WTC11 (cell line): ENCODE data around the gene ZBED5. TPM values are rescaled to one million over a fixed set of nuclear protein-coding genes. Genes with fewer than 3 reads are reported as not detected.

Source experiments
- ATAC-seq: fragments of 200-7000 bp; cut with Tn5 transposase; 2 replicates; pipeline ENCODE4 v1.10.0; 2021; ENCODE audit warnings: mild to moderate bottlenecking, moderate library complexity
- CTCF ChIA-PET: fragments of 300-600 bp; sonication (Branson Sonifier 250); formaldehyde crosslinking; loops from one replicate; lab custom pipeline; 2021; ENCODE audit warnings: antibody characterized with exemption; lab: Charles Lee
- POLR2A ChIA-PET: fragments of 350-600 bp; sonication (Branson Sonifier 250); formaldehyde crosslinking; loops from one replicate; lab custom pipeline; 2021; ENCODE audit warnings: antibody characterized with exemption; lab: Charles Lee
- DNase-seq: peaks from one replicate; pipeline ENCODE4 v3.0.0; 2021; ENCODE audit warnings: low spot score
- H3K27ac Mint-ChIP-seq: 2 replicates; pipeline ENCODE4 v1.8.0; 2021; ENCODE audit warnings: mixed read lengths
- H3K27me3 Mint-ChIP-seq: 2 replicates; pipeline ENCODE4 v1.8.0; 2021; ENCODE audit warnings: low read depth, mild to moderate bottlenecking, moderate library complexity, mixed read lengths
- H3K36me3 Mint-ChIP-seq: 2 replicates; pipeline ENCODE4 v1.8.0; 2021; ENCODE audit warnings: mixed read lengths
- H3K4me1 Mint-ChIP-seq: 2 replicates; pipeline ENCODE4 v1.8.0; 2022; ENCODE audit warnings: mixed read lengths
- H3K4me3 Mint-ChIP-seq: 2 replicates; pipeline ENCODE4 v1.8.0; 2021; ENCODE audit warnings: mild to moderate bottlenecking, moderate library complexity, mixed read lengths
- H3K9me3 Mint-ChIP-seq: 2 replicates; pipeline ENCODE4 v1.8.0; 2021; ENCODE audit warnings: mixed read lengths
- ATF1 ChIP-seq: sonication (generic); formaldehyde crosslinking; IDR thresholded peaks from 2 replicates; pipeline ENCODE4 v1.8.1; 2023; ENCODE audit warnings: mild to moderate bottlenecking, moderate library complexity, missing genetic modification reagents
- ATF3 ChIP-seq: sonication (generic); formaldehyde crosslinking; conservative IDR thresholded peaks from 2 replicates; pipeline ENCODE4 v1.8.1; 2022; ENCODE audit warnings: mild to moderate bottlenecking, missing genetic modification reagents
- CREB1 ChIP-seq: sonication (generic); formaldehyde crosslinking; IDR thresholded peaks from 2 replicates; pipeline ENCODE4 v1.8.0; 2023; ENCODE audit warnings: mild to moderate bottlenecking, missing genetic modification reagents
- E2F4 ChIP-seq: sonication (generic); formaldehyde crosslinking; IDR thresholded peaks from 2 replicates; pipeline ENCODE4 v1.8.1; 2022; ENCODE audit warnings: low read depth, mild to moderate bottlenecking, moderate library complexity, missing genetic modification reagents, borderline replicate concordance
- ERG ChIP-seq: fragments of 250-450 bp; sonication (Bioruptor Pico); IDR thresholded peaks from 2 replicates; pipeline ENCODE4 v1.8.0; 2021; ENCODE audit warnings: mild to moderate bottlenecking
- ETV6 ChIP-seq: sonication (generic); formaldehyde crosslinking; IDR thresholded peaks from 2 replicates; pipeline ENCODE4 v1.8.1; 2022; ENCODE audit warnings: mild to moderate bottlenecking, missing genetic modification reagents
- HMGA2 ChIP-seq: fragments of 250-450 bp; sonication (Bioruptor Pico); IDR thresholded peaks from 2 replicates; pipeline ENCODE4 v1.4.0; 2021; ENCODE audit warnings: mild to moderate bottlenecking, moderate library complexity
- IRF1 ChIP-seq: sonication (generic); formaldehyde crosslinking; IDR thresholded peaks from 2 replicates; pipeline ENCODE4 v1.8.0; 2023; ENCODE audit warnings: missing genetic modification reagents
- NFE2L1 ChIP-seq: sonication (generic); formaldehyde crosslinking; IDR thresholded peaks from 2 replicates; pipeline ENCODE4 v1.8.1; 2023; ENCODE audit warnings: missing genetic modification reagents
- RELA ChIP-seq: sonication (generic); formaldehyde crosslinking; IDR thresholded peaks from 2 replicates; pipeline ENCODE4 v1.8.1; 2022; ENCODE audit warnings: missing genetic modification reagents, mild to moderate bottlenecking, borderline replicate concordance
- STAT6 ChIP-seq: sonication (generic); formaldehyde crosslinking; conservative IDR thresholded peaks from 2 replicates; pipeline ENCODE4 v1.8.1; 2023; ENCODE audit warnings: mild to moderate bottlenecking, low read depth, missing genetic modification reagents, moderate library complexity
- TP53 ChIP-seq: sonication (generic); formaldehyde crosslinking; IDR thresholded peaks from 2 replicates; pipeline ENCODE4 v1.8.1; 2023; ENCODE audit warnings: mild to moderate bottlenecking, missing genetic modification reagents
- ZBTB21 ChIP-seq: sonication (generic); formaldehyde crosslinking; IDR thresholded peaks from 2 replicates; pipeline ENCODE4 v1.8.1; 2023; ENCODE audit warnings: mild to moderate bottlenecking, missing genetic modification reagents, borderline replicate concordance
- ZBTB43 ChIP-seq: sonication (generic); formaldehyde crosslinking; IDR thresholded peaks from 2 replicates; pipeline ENCODE4 v1.8.1; 2023; ENCODE audit warnings: mild to moderate bottlenecking, missing genetic modification reagents
- ZNF121 ChIP-seq: sonication (generic); formaldehyde crosslinking; IDR thresholded peaks from 2 replicates; pipeline ENCODE4 v1.8.0; 2023; ENCODE audit warnings: missing genetic modification reagents
- ZNF138 ChIP-seq: sonication (generic); formaldehyde crosslinking; conservative IDR thresholded peaks from 2 replicates; pipeline ENCODE4 v1.8.1; 2022; ENCODE audit warnings: mild to moderate bottlenecking, moderate library complexity, missing genetic modification reagents
- ZNF219 ChIP-seq: sonication (generic); formaldehyde crosslinking; IDR thresholded peaks from 2 replicates; pipeline ENCODE4 v1.8.0; 2023; ENCODE audit warnings: missing genetic modification reagents, mild to moderate bottlenecking, borderline replicate concordance
- ZNF263 ChIP-seq: sonication (generic); formaldehyde crosslinking; IDR thresholded peaks from 2 replicates; pipeline ENCODE4 v1.8.1; 2022; ENCODE audit warnings: low read depth, mild to moderate bottlenecking, moderate library complexity, missing genetic modification reagents
- ZNF281 ChIP-seq: sonication (generic); formaldehyde crosslinking; IDR thresholded peaks from 2 replicates; pipeline ENCODE4 v1.8.0; 2023; ENCODE audit warnings: mild to moderate bottlenecking, missing genetic modification reagents
- ZNF532 ChIP-seq: fragments of 250-450 bp; sonication (Bioruptor Pico); IDR thresholded peaks from 2 replicates; pipeline ENCODE4 v1.9.0; 2021; ENCODE audit warnings: mild to moderate bottlenecking, borderline replicate concordance
- ZNF671 ChIP-seq: fragments of 250-450 bp; sonication (Bioruptor Pico); IDR thresholded peaks from 2 replicates; pipeline ENCODE4 v1.8.0; 2021; ENCODE audit warnings: mild to moderate bottlenecking
- ZSCAN18 ChIP-seq: fragments of 250-450 bp; sonication (Bioruptor Pico); IDR thresholded peaks from 2 replicates; pipeline ENCODE4 v2.1.2; 2022; ENCODE audit warnings: mild to moderate bottlenecking, moderate library complexity
- total RNA-seq: library from RNA; stranded (reverse); gene quantifications from 3 replicates; pipeline ENCODE4 v1.2.3, GENCODE V29; 2021

Gene ZBED5
- total RNA-seq, 1 experiment from 2014 or later: 48.7 TPM

GRCh38 chr11:10857459-10857708 is 469 bp downstream of the ZBED5 start:
- peak; percentile 1; the same call in 1 of the 2 replicates for ATAC-seq
- TF ChIP-seq HMGA2 (no peak), ZNF138 (CRISPR knock-in tag) (no peak), ZNF219 (CRISPR knock-in tag) (no peak), ZNF263 (CRISPR knock-in tag) (no peak), CREB1 (CRISPR knock-in tag) (no peak), ZNF532 (no peak), RELA (CRISPR knock-in tag) (no peak), ZNF121 (CRISPR knock-in tag) (no peak), ATF3 (CRISPR knock-in tag) (no peak), ATF1 (CRISPR knock-in tag) (peak; percentile 65; the same call in 1 of the 2 replicates), ZBTB21 (CRISPR knock-in tag) (no peak), IRF1 (CRISPR knock-in tag) (no peak), STAT6 (CRISPR knock-in tag) (no peak), NFE2L1 (no peak), ETV6 (CRISPR knock-in tag) (no peak), ZNF281 (CRISPR knock-in tag) (peak; percentile 1; the same call in 1 of the 2 replicates), ZSCAN18 (CRISPR knock-in tag) (no peak), ERG (CRISPR knock-in tag) (no peak), ZBTB43 (CRISPR knock-in tag) (0 out of 2 replicates have a peak, but pooled peaks have one; percentile 9), TP53 (no peak), ZNF671 (no peak), E2F4 (0 out of 2 replicates have a peak, but pooled peaks have one; percentile 36)

More at GRCh38 chr11:10857459-10857708, 469 bp downstream of the ZBED5 start:
- DNase-seq: peak; percentile 35
- Mint-ChIP-seq H3K9me3 (no peaks in the 10 kb centered on the region), H3K4me1 (peaks cover 25% of the 10 kb centered on the region), H3K27me3 (no peaks in the 10 kb centered on the region), H3K36me3 (peaks cover 38% of the 10 kb centered on the region), H3K27ac (peak overlapping the region; percentile 100), H3K4me3 (peak overlapping the region; percentile 100)
- POLR2A ChIA-PET: interaction anchor here (0.5 to 3.1 kb wide), 13 partner anchors 9 to 1259 kb away, joined by 3 to 130 read pairs (median 4); partner anchors contain the start of gene EIF4G2
- CTCF ChIA-PET: interaction anchor here (1.0 to 3.1 kb wide), 9 partner anchors 9 to 77 kb away, joined by 3 to 17 read pairs (median 8); partner anchors contain the start of gene EIF4G2
